Breast epithelium (tissue), 3 donors: ENCODE measurements around the gene YAP1.

Source experiments
- CTCF ChIP-seq, 3 donors: fragments of 450-650 bp; IDR thresholded peaks; one replicate each; pipeline ENCODE4 v1.5.1; 2016 to 2017; ENCODE audit warnings: antibody characterized with exemption in 3 of 3, mild to moderate bottlenecking in 3 of 3, moderate library complexity in 3 of 3
- POLR2A ChIP-seq: fragments of 450-650 bp; IDR thresholded peaks from one replicate; pipeline ENCODE4 v1.6.1; 2016; ENCODE audit warnings: antibody characterized with exemption, mild to moderate bottlenecking, moderate library complexity

- TF ChIP-seq POLR2A (no peak), CTCF (IDR thresholded peaks at IDR 0.05) (no peak)
These were observed 53.1 kb downstream of the YAP1 start for GRCh38 chr11:102163368-102163767.
